Endothelial cell (in vitro differentiated cells): ENCODE results near the gene TNFSF18. TPM values are rescaled to one million over a fixed set of nuclear protein-coding genes. Genes with fewer than 3 reads are reported as not detected.

ENCODE experiments used
- DNase-seq: peaks from one replicate; pipeline ENCODE4 v3.0.0; 2021; ENCODE audit warnings: low spot score
- H3K27ac Mint-ChIP-seq: one replicate; pipeline ENCODE4 v1.8.0; 2021; ENCODE audit warnings: mixed read lengths, inconsistent platforms; ENCODE audit not compliant: unreplicated experiment
- H3K27me3 Mint-ChIP-seq: one replicate; pipeline ENCODE4 v1.8.0; 2021; ENCODE audit warnings: mild to moderate bottlenecking, moderate library complexity, mixed read lengths, inconsistent platforms; ENCODE audit not compliant: unreplicated experiment
- H3K36me3 Mint-ChIP-seq: one replicate; pipeline ENCODE4 v1.8.0; 2021; ENCODE audit warnings: mild to moderate bottlenecking, low read depth, mixed read lengths, inconsistent platforms; ENCODE audit not compliant: unreplicated experiment
- H3K4me1 Mint-ChIP-seq: one replicate; pipeline ENCODE4 v1.8.0; 2021; ENCODE audit warnings: mild to moderate bottlenecking, mixed read lengths, inconsistent platforms; ENCODE audit not compliant: unreplicated experiment
- H3K4me3 Mint-ChIP-seq: one replicate; pipeline ENCODE4 v1.8.0; 2021; ENCODE audit warnings: mild to moderate bottlenecking, mixed read lengths, inconsistent platforms; ENCODE audit not compliant: unreplicated experiment
- H3K9me3 Mint-ChIP-seq: one replicate; pipeline ENCODE4 v1.8.0; 2021; ENCODE audit warnings: mixed read lengths, inconsistent platforms; ENCODE audit not compliant: unreplicated experiment
- CTCF ChIP-seq: fragments of 200-600 bp; sonication (generic); IDR thresholded peaks from one replicate; pipeline ENCODE4 v1.5.0; 2021; ENCODE audit warnings: antibody characterized with exemption; ENCODE audit not compliant: unreplicated experiment
- total RNA-seq: library from RNA; stranded (reverse); fragmentation: NEBNext Ultra II Directional; extraction: Animal tissue kit (Norgen Biotek cat#: 25700); gene quantifications from one replicate; pipeline ENCODE4 v1.2.1, GENCODE V29; 2021; ENCODE audit not compliant: unreplicated experiment

Gene TNFSF18
- total RNA-seq, 1 donor from 2014 or later: 0.33 TPM

DNA sequence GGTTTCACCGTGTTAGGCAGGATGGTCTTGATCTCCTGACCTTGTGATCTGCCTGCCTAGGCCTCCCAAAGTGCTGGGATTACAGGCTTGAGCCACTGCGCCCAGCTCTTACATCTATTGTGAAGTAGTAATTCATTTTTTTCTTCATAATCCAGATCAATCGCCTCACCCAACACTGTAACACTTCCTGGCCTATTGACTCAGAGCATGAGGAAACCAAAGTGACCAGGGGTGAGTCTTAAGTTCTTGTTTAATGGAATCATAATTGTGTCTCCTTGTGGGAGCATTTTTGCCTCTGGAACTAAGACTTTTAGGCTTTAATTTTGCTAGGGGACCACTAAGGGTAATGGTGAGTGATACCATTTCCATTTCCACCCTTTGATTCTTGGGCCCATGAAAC, 27.4 kb downstream of the TNFSF18 start:
- H3K36me3 Mint-ChIP-seq: no peaks in the 10 kb centered on the region
- no peak for DNase-seq
- no peaks in the 10 kb centered on the region for H3K4me1 Mint-ChIP-seq
- H3K9me3 Mint-ChIP-seq: no peaks in the 10 kb centered on the region
- no peak overlapping the region for H3K4me3 Mint-ChIP-seq
- peaks cover 1% of the 10 kb centered on the region for H3K27me3 Mint-ChIP-seq
- TF ChIP-seq CTCF: no peak
- no peak overlapping the region for H3K27ac Mint-ChIP-seq

DNA sequence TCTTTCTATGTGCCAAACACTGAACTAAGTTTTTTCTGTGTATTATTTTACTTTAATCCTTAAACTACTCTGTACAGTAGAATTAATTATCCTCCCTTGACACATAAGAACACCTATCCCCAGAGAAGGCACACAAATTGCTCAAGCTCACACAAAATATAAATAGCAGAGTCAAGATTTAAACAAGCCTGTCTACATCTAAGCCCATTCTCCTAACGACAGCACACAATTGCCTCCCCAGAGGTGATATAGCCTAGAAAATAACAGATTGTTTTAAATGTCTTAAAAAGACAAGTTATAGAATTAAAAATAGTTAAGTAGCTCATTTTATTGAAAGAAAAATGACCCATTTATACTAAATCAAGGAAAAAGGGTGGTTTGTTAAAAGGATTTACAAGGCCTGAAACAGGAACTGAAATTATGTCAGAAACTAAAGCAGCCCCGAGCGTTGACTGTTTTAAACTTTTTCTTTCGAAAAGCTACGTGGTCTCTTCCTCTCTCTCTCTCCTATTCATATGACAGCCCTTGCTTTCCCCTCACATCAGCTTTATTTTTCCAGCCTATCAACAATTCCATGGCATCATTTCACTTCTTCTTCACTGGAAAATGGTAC, 30.5 kb downstream of the TNFSF18 start:
- Mint-ChIP-seq H3K4me1 (no peaks in the 10 kb centered on the region), H3K27me3 (no peaks in the 10 kb centered on the region), H3K36me3 (no peaks in the 10 kb centered on the region), H3K27ac (no peak overlapping the region), H3K4me3 (no peak overlapping the region), H3K9me3 (no peaks in the 10 kb centered on the region)
- DNase-seq: no peak
- no peak for TF ChIP-seq CTCF

DNA sequence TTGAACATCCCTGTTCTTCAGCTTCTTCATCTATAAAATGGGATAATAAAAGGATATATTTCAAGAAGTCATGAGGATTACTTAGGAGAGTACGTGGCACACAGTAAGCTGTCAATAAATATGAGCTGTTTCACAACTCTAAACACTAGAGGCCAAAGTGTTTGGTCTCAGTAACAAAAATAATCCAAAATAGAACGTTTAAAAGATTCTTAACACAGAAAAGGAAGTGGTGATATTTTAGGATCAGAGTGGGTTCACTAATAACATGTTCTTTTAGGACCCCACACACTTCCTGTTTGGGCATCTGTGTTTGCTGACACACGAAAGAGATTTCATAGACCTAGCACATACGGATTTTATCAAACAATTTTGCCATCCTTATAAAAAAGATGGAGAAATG, 32.9 kb downstream of the TNFSF18 start:
- Mint-ChIP-seq H3K27ac (no peak overlapping the region), H3K9me3 (no peaks in the 10 kb centered on the region), H3K36me3 (no peaks in the 10 kb centered on the region), H3K4me3 (no peak overlapping the region), H3K4me1 (no peaks in the 10 kb centered on the region), H3K27me3 (no peaks in the 10 kb centered on the region)
- TF ChIP-seq CTCF: no peak
- no peak for DNase-seq

DNA sequence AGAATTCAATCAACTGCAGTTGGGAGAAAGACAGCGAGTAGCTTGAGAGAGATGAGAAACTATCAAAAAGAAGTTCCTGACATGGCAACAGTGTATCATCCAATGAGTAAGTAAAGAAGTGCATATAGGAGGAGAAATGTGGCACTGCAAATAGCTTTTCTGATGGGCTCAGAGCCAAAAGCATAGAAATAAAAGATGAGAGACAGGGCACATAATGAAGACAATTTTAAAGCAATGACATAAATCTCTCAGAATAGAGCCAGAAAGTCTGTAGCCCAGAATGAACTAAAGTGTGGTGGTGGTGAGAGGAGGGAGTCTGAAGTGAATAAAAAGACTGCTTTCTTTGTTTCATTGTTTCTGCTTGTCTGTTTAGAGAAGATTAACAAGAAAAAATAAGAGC, 34.3 kb downstream of the TNFSF18 start:
- Mint-ChIP-seq H3K4me1 (no peaks in the 10 kb centered on the region), H3K27me3 (no peaks in the 10 kb centered on the region), H3K36me3 (no peaks in the 10 kb centered on the region), H3K9me3 (no peaks in the 10 kb centered on the region), H3K27ac (no peak overlapping the region), H3K4me3 (no peak overlapping the region)
- TF ChIP-seq CTCF: no peak
- DNase-seq: no peak

GRCh38 chr1:173015629-173016028, 35.1 kb downstream of the TNFSF18 start:
- no peak for TF ChIP-seq CTCF
- Mint-ChIP-seq H3K9me3 (no peaks in the 10 kb centered on the region), H3K4me1 (no peaks in the 10 kb centered on the region), H3K36me3 (no peaks in the 10 kb centered on the region), H3K27me3 (no peaks in the 10 kb centered on the region), H3K4me3 (no peak overlapping the region), H3K27ac (no peak overlapping the region)
- DNase-seq: no peak
